Fibroblast of skin of right quadriceps (primary cell): ENCODE data around the gene TBX3.
"Not testable (repeated sequence)": the region's sequence is repeated elsewhere in the genome, so short reads cannot be mapped to it uniquely, and the experiment has no call there.

ENCODE experiments used
- DNase-seq: peaks from one replicate; pipeline ENCODE4 v3.0.0-alpha.2; 2013

The TBX3 gene

GRCh38 chr12:114684098-114684869 is at the start of gene TBX3:
Gene TBX3 (minus strand): TSS chr12:114684175. CDS start chr12:114683200, 975 bp downstream.
- peak; percentile 100 for DNase-seq

GRCh38 chr12:114732426-114733030 is 48.6 kb upstream of the TBX3 start:
- no peak for DNase-seq

- DNase-seq, result peak; percentile 67
Measured at GRCh38 chr12:114729731-114730130, 45.8 kb upstream of the TBX3 start.

GRCh38 chr12:114726092-114726710 is 42.2 kb upstream of the TBX3 start:
- no peak for DNase-seq

GRCh38 chr12:114722176-114722575 is 38.2 kb upstream of the TBX3 start:
- DNase-seq, result not testable (repeated sequence)

- no peak for DNase-seq
Measured at GRCh38 chr12:114721266-114721665, 37.3 kb upstream of the TBX3 start.

GRCh38 chr12:114713466-114714215 is 29.7 kb upstream of the TBX3 start:
- DNase-seq, result no peak

- DNase-seq, result no peak
Measured at GRCh38 chr12:114711689-114712152, 27.7 kb upstream of the TBX3 start.

- DNase-seq, result no peak
Measured at GRCh38 chr12:114710151-114710550, 26.2 kb upstream of the TBX3 start.

GRCh38 chr12:114709112-114709511 is 25.1 kb upstream of the TBX3 start:
- DNase-seq, result no peak

GRCh38 chr12:114708598-114708997 is 24.6 kb upstream of the TBX3 start:
- DNase-seq, result not testable (repeated sequence)

GRCh38 chr12:114704096-114704495 is 20.1 kb upstream of the TBX3 start:
- DNase-seq, result no peak

GRCh38 chr12:114703060-114703493 is 19.1 kb upstream of the TBX3 start:
- no peak for DNase-seq

GRCh38 chr12:114702462-114702861 is 18.5 kb upstream of the TBX3 start:
- DNase-seq, result no peak

GRCh38 chr12:114701553-114701952 is 17.6 kb upstream of the TBX3 start:
- no peak for DNase-seq

- DNase-seq, result no peak
Measured at GRCh38 chr12:114701104-114701414, 17.1 kb upstream of the TBX3 start.

- DNase-seq, result no peak
Measured at GRCh38 chr12:114700392-114701103, 16.6 kb upstream of the TBX3 start.

- DNase-seq, result no peak
Measured at GRCh38 chr12:114698566-114699163, 14.7 kb upstream of the TBX3 start.

GRCh38 chr12:114697741-114698565 is 14.0 kb upstream of the TBX3 start:
- peak; percentile 55 for DNase-seq

- DNase-seq, result no peak
Measured at GRCh38 chr12:114697243-114697716, 13.3 kb upstream of the TBX3 start.
